IPS DF 4.7 (cell line): Measurements from ENCODE around the gene UBE2U.
"Not testable (repeated sequence)": the region's sequence is repeated elsewhere in the genome, so short reads cannot be mapped to it uniquely, and the experiment has no call there.

Experiments
- DNase-seq: peaks from one replicate; pipeline ENCODE4 v3.0.0-alpha.2; 2013; ENCODE audit warnings: low spot score; ENCODE audit errors: extremely low read depth

Gene UBE2U

DNA sequence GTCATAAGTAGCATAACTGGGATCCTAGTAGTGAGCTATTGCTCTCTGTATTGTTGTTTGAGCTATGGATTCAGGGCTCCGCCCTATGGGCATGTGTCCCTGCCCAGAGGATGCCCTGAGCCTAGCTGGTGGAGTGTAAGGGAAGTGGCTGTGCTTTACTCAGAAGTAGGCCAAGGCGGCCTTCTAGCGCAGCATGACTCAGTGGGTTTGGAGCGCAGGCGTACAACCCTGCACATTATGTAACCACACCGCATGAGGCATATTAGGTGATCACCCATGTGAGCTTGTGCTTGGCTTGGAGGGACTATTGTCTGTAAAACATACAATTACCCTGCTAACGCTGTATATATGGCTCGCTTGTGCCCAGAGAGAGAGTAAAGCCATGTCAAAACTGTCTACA, 11.1 kb upstream of the UBE2U start:
- no peak for DNase-seq

DNA sequence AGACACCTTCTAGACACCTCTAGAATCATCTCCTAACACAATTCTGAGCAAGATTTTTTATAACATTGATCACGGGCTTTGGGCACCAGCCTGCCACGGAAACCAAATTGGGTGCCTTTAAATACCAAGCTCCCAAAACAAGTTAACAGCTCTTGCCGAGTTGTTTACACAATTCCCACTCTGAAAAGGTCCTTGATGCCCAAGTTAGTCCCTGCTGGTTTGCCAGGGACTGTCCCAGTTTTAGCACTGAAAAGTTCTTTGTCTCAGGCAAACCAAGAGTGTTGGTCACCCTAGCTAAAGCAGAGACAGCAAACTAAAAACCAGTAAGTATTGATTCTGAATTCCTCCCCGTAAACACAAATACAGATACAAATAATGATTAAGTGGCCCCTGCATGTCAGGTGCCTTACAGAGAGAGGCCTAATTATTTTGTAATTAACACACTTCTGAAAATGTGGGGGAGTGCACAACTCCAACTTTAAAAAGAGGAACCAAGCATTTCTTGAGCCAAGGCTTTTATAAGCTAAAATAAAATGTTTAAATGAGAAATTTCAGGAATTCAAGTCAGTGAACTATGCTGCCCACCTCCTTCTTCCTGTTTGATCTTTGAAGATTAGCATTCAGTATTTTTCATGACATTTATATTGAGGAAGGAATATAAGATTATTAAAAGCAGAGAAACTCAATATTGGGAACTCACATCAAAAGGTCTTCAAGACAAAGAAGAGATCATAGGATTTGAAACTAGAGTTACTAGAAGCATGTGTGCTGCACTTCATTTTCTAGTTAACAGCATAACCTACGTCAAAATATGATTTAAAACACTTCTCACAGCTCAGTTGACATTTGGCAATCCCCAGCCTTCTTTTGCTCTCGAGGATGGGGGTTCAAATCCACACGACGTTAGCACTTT, 9.0 kb upstream of the UBE2U start:
- no peak for DNase-seq

DNA sequence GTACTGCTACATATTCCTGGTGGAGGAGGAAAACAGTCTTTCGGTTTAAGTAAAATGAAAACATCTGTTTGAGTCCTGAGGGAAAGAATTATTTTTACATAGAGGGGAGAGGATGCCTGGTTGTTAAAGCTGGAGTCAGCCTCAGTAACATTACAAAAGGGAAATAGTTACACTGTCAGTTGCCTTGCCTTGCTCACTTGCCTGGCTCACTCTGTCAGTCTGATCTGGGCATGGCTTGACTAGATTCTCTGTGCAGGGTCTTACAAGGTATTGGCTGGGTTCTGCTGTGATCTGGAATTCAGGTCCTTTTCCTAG, 8.4 kb upstream of the UBE2U start:
- no peak for DNase-seq

DNA sequence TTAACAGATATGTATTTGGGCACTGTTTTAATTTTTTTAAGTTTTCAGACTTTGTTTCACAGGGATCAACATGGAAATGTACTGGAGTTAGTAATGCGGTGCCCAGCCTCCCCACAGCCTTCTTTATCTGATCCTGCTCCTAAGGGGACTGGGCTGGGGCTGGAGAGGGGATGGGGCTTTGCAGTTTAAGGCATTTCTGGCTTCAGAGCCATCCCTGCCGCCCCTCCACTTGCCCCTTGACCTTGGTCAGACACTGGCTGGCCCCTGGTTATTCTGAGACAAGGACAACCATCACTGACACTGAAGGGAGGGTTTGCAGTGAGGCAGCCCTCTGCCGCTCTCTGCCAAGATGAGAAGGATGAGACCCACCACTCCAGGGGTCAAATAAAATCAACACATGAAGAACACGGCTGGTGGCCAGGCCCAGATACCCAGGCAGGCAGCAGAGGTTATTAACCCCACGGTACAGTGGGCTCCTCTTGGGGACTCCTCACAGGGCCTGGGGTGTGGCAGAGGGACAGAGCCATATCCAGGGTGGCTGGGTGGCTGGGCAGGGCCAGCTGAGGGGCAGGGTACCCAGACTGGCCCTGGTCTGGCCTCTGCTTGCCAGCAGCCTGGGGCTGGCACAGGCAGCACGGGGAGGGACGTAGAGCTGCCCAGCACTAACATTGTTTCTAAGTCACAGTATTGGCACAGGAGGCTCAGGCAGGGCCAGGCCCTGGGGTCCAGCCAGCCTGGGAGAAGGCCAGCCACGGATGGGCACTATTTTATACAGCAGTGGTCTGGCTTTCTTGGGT, 7.2 kb upstream of the UBE2U start:
- no peak for DNase-seq

DNA sequence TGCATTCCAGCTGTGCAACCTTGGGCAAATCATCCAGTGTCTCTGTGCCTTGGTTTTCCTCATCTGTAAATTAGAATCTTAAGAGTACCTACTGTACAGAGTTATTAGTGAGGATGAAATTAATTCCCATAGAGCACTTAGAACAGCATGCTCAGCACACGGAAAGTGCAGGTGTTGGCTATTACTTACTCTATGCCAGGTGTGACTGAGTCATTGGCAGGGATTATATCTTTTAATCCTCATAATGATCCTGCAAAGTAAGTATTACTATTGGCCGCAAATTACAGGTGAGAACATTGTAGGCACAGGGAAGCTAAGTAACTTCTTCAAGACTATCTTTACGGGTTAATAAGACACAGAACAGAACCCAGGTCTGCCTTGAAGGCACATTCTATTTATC, 6.3 kb upstream of the UBE2U start:
- no peak for DNase-seq

DNA sequence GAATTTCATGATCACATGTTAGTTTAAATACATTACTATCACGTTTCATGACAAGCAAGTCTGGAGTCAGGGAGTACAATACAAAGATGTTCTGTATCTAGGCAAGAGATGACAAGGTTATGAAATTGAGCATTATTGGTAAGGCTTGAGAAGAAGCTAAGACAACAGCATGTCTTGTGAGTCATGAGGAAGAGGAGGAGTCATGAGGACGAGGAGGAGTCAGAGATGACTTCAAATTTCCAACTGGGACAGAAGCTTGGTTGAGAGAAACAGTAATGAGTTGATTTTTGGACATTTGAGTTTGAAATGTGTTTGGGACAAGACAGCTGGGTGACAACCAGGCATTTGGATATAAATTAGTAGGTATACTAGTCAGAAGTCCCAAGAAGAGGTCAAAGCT, 4.3 kb upstream of the UBE2U start:
- no peak for DNase-seq

DNA sequence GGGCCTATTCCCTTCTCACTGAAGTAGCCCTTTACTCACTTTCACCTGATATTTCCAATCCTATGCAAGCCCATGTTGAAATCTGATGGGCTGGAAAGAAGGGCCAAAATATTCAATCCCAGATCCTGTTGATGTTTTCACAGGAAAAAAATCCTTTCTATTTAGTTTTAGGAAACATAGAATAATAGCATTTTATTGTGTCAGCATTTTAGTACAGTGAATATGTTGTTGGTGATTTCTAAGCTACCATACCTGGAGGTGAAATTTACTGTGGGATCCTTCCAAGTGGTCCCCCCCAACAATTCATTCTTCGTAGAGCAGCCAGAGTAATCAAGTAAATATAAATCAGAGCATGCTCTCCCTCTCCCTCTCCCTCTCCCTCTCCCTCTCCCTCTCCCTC, 3.4 kb upstream of the UBE2U start:
- DNase-seq = no peak

DNA sequence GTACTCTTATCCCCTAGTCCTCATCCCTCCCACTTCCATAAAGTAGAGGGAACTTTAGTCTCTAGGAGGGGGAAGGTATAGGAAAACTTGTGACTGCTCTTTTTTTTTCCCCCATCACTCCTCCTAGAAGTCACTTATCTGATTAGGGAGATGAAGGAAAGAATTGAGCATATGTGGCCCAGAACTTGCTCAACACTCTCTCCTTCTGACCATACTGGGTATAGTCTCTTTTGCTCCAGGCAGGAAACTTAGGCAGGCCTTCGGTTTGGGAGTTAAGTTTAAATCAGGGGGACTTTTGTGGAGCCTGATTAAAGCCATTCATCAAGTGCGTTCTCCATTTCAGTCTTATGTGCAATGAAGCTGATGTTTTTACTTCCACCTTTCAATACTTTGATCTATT, 5.8 kb downstream of the UBE2U start:
- DNase-seq = no peak

DNA sequence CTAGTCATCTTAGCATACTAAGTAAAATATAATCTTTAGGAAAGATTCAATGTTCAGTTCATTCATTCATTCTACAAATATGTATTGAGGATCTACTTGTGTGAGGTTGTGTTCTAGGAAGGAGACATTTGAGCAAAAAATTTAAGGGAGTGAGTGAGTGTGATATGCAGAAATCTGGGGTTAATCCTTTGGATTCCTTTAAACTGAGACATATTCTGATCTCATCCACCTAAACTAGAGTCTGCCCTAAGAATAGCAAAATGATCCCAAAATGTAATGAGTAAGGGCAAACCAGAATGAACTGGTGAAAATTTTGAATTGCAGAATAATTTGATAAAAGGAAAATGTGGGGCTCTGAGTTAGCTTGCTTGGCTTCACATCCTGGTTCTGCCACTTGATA, 8.6 kb downstream of the UBE2U start:
- DNase-seq = no peak

DNA sequence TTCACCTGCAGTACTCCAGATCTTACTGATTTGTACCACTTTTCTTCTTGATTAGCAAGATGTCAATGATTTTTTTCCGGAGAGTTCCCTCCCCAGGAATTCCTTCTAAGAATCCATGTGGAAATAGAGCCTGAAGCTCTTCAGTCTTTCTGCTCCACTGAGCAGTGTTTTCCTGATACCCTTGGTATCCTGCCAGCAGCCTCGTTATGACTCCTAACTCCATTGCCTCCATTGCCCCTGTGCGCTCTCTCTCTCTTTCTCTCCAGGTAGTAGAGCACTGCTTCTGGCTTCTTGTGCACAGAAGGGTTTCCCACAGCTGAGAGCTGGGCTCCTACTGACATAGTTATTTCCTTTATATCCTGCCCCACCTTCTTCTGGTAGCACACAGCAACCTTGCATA, 12.2 kb downstream of the UBE2U start:
- DNase-seq = no peak

DNA sequence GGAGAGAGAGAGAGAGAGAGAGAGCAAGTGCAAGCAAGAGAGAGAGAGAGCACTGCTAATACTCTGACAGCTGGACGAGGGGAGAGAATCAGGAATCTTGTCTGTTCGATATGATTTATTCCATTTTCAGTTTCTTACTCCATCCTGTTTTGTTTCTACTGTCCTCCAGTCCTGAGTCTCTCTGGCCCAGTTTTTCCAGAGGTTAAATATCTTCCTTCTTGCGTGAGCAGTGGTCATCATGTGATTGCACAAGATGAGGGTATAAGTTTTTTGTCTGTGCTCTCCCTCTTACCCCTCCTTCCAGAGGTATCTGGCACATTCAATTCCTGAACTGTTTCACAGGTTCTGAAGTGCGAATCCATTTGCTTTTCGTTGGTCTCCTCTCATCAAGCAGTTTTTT, 16.8 kb downstream of the UBE2U start:
- DNase-seq = no peak

DNA sequence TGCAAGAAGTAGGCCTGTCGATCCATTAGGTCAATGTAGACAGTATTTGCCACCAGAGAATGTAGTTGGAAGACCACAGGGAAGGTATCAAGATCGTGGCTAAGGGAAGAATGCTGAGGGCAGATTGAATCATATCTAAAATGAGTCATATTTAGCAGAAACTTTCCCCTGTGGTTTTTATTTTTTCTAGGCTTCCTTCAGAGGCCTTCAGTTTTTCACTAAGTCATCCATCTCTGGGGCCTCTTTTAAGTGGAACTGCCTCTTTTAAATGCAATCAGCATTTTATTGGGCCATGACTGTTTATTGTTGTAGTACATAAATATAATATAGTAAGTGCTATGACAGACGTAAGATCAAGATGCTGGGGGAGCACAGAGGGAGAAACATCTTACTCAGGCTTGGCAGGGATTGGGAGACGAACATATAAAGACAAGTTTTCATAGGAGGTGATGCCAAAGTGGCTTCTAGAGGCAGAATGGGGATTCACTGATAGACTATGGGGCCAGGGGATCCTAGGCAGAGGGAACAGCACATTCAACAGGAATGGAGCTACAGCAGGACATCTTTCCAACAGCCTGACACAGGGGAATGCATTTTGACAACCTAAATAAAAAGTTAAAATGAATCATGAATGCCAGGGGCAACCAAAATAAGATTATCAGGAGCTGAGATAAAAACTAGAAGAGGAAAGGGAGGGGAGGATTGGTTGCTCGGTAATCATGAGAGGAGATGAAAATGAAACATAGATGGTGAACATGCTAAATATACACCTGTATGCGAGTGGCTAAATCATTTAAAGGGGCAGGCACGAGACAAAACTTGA, 20.1 kb downstream of the UBE2U start:
- DNase-seq = no peak

DNA sequence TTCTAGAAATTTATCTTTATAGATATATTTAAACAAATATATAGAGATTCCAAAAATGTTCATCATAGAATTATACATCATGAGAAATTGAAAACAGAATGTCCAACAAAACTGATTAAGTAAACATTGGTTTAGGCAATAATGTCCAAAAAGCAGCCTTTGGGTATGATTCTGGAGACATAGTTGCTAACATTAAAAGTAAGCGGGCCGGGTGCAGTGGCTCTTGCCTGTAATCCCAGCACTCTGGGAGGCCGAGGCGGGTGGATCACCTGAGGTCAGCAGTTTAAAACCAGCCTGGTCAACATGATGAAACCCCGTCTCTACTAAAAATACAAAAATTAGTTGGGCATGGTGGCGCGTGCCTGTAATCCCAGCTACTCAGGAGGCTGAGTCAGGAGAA, 20.8 kb downstream of the UBE2U start:
- not testable (repeated sequence) for DNase-seq

DNA sequence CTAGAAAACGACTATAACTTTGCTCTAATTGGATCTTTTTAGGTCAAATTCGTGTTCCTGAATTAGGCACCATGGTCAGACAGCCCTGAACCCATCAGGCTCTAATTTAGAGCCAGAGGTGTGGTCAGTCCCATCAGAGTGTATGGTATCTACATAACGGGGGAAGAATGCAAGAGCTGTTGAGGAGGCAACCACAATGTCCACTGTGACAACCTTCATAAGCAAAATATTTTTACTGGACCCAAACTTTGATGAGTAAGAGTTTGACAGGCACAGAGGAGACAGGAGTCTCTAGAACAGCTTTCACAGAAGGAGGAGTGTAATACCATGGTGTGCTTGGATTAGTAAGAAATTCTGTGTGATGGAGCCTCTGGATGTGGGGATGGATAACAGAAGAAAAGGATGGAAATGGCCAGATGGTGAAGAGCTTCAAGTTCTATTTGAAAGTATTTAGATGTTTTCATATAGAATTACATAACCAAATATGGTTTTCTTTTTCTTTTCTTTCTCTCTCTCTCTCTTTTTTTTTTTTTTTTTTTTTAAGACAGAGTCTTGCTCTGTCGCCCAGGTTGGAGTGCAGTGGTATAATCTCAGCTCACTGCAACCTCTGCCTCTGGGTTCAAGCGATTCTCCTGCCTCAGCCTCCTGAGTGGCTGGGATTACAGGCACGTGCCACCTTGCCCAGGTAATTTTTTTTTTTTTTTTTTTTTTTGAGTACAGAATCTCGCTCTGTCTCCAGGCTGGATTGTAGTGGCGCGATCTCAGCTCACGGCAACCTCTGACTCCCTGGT, 24.9 kb downstream of the UBE2U start:
- DNase-seq = no peak

DNA sequence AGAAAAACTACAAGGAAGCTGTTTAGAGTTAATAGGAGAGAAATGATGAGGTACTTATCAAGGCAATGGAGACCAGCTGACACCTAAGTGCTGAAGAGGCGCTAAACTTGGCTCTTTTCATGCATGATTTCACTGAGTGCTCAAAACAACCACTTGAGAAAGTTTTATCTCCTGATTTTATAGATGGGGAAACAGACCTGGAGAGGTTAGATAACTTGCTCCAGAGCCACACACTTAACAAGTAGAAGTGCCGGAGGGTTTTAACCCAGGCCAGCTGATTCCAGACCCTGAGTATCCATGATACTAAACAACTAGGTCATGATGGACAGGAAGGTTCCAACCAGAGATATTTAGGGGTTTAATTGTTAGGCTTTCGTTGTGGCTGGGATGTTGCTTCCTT, 25.9 kb downstream of the UBE2U start:
- no peak for DNase-seq

DNA sequence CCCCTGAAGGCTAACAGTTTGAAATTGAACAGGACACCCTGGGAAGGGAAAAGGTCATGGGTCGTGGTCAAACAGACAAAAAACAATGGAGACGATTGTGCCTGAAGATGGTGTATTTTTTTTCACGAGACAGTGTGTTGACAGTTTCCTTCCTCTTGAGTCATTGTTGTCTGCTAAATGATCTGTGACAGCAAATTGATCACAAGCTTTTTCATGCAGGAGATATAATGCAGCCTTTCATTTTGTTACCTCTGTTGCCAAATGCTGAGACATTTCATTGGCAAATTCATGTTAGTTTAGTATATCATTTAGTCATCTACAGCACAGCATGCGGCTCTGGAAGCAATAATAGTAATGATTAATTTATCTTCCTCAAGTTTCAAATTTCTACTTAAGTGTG, 27.7 kb downstream of the UBE2U start:
- no peak for DNase-seq

DNA sequence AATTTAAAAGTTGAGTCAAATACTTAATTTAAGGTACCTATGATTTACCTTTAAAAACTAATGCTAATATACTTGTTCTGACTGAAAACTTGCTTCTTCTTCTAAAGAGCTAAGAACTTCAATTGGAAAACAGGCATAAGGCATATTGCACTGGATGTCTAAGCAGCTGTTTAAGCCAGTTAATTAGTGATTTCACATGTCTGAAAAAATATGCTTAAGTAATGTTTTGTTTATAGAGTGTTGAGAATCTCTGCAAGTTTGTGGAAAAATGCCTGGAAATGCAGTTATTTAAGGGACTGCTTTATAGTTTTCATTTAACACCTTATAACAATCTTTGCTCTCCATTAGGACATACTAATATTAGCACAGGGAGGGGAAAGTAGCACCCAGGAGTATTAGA, 28.2 kb downstream of the UBE2U start:
- no peak for DNase-seq

DNA sequence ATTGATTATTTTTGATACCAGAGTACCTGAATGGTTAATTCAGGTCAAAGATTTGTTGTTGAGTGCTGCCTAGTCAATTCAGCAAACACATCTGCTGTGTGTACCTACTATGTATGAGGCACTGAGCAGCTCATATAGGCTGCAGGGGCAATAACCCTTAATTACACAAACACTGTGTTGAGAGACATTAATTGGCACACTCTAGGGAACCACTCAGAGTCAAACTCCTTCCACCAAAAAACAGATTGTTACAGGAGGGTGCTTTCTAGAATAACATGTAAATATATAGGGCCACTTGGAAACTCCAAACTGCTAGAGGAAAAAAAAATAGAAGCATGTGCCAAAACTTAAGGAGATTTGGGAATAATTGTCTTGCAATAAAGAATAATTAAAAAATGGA, 31.3 kb downstream of the UBE2U start:
- DNase-seq = no peak

DNA sequence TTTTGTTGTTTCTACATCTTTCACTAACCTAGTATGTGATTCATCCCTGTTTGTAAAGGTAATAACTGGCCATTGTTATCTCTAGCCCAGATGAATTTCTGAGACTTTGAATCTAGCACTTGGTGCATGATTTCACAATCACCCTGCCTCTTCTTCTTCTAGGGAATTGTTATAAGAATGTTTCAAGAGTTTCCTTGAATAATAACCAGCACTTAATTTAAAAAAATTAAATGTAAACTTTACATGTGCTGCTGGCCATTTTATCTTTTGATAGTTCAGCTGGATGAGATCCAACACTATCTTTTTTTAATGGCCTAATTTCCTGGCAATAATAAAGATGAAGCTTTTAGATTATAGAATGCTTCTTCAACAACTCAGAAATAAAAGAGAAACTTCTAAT, 31.8 kb downstream of the UBE2U start:
- no peak for DNase-seq

DNA sequence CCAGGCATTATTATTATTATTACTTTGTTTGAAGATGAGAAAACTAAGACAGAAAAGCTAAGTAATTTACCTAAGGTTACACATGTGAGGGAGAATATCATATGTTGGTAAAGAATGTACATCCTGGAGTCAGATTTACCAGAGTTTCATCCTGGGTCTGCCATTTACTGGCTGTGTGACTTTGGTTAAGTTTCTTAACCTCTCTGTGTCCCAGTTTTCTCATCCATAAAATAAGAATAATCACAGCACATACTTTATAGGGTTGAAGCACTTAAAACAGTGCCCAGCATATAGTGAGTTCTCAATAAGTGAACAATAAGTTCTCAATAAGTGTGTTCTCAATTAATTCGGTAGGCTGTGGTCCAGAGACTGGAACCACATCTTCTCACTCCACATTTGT, 32.5 kb downstream of the UBE2U start:
- DNase-seq = no peak

DNA sequence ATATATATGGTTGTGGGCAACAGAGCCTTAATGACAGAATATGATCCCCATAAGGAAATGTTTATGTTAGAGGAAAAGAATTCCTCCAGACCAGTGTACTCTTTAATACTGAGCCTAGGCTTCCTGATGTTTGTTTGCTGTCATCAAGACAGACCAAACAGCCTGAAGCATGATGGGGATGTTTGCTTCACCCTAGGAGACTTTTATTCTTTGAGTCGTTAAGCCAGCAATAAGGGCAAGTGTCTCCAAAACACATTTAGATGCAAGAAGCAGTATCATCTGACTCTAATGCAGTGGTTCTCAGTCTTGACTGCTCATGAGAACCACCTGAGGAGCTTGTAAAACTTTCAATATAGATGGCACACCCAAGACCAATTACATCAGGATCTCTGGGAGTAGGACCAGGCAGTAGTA, 33.1 kb downstream of the UBE2U start:
- no peak for DNase-seq
